CD14-positive monocyte (primary cell): ENCODE data around the gene RNF128. TPM values are rescaled to one million over a fixed set of nuclear protein-coding genes. Genes with fewer than 3 reads are reported as not detected.

Experiments
- DNase-seq, 3 donors: peaks; one replicate each; pipeline ENCODE4 v3.0.0-alpha.2; 2011 to 2022
- H2AFZ ChIP-seq: 2 replicates; pipeline ENCODE4 v1.6.0; 2012; ENCODE audit warnings: mild to moderate bottlenecking, low read depth, low read length, inconsistent platforms; ENCODE audit not compliant: insufficient read depth, poor library complexity, severe bottlenecking
- H3K27ac ChIP-seq, 2 donors: 1 replicate in 1 of 2; 2 replicates in 1 of 2; pipeline ENCODE4 v1.5.1; 2012 to 2013; ENCODE audit warnings: low read length in 2 of 2, control low read depth in 1 of 2, inconsistent platforms in 1 of 2, low read depth in 1 of 2, mild to moderate bottlenecking in 1 of 2
- H3K27me3 ChIP-seq, 2 donors: one replicate each; pipeline versions ENCODE4 v1.6.0 to v1.6.1; 2011 to 2013; ENCODE audit warnings: low read length in 2 of 2; ENCODE audit not compliant: control insufficient read depth in 2 of 2, insufficient read depth in 2 of 2
- H3K36me3 ChIP-seq, 2 donors: replicated peaks in 1 of 2; 1 replicate in 1 of 2; 2 replicates in 1 of 2; pipeline versions ENCODE4 v1.5.1 to v1.6.1; 2012 to 2013; ENCODE audit warnings: low read length in 2 of 2, control low read depth in 1 of 2, inconsistent platforms in 1 of 2, mild to moderate bottlenecking in 1 of 2; ENCODE audit not compliant: insufficient read depth in 2 of 2, control insufficient read depth in 1 of 2
- H3K4me1 ChIP-seq, 2 donors: 1 replicate in 1 of 2; 2 replicates in 1 of 2; pipeline versions ENCODE4 v1.5.1 to v1.6.1; 2012 to 2013; ENCODE audit warnings: low read length in 2 of 2, control low read depth in 1 of 2, inconsistent platforms in 1 of 2, mild to moderate bottlenecking in 1 of 2, moderate library complexity in 1 of 2; ENCODE audit not compliant: insufficient read depth in 2 of 2, control insufficient read depth in 1 of 2
- H3K4me2 ChIP-seq: replicated peaks from 2 replicates; pipeline ENCODE3; 2012; ENCODE audit warnings: low read length, moderate library complexity, mild to moderate bottlenecking; ENCODE audit not compliant: poor library complexity, severe bottlenecking; ENCODE audit errors: extremely low read depth
- H3K4me3 ChIP-seq, 3 experiments: fragments of 200-600 bp in 1 of 3; sonication (generic) in 1 of 3; replicated peaks in 1 of 3; 1 replicate in 2 of 3; 2 replicates in 1 of 3; pipeline ENCODE4 v1.5.1; 2011 to 2013; ENCODE audit warnings: low read length in 3 of 3, mild to moderate bottlenecking in 3 of 3, control low read depth in 2 of 3, low read depth in 2 of 3, inconsistent platforms in 1 of 3, moderate library complexity in 1 of 3
- H3K79me2 ChIP-seq: 2 replicates; pipeline ENCODE4 v1.6.0; 2012; ENCODE audit warnings: mild to moderate bottlenecking, control low read depth, inconsistent platforms, low read length, moderate library complexity; ENCODE audit not compliant: insufficient read depth
- H3K9ac ChIP-seq: 2 replicates; pipeline ENCODE4 v1.6.0; 2017; ENCODE audit warnings: low read length, mild to moderate bottlenecking; ENCODE audit not compliant: insufficient read depth, poor library complexity, severe bottlenecking
- H3K9me3 ChIP-seq, 2 donors: replicated peaks in 1 of 2; 1 replicate in 1 of 2; 2 replicates in 1 of 2; pipeline versions ENCODE4 v1.5.1 to v1.6.1; 2012 to 2013; ENCODE audit warnings: low read length in 2 of 2, control low read depth in 1 of 2; ENCODE audit not compliant: control insufficient read depth in 1 of 2, insufficient read depth in 1 of 2
- H4K20me1 ChIP-seq: 2 replicates; pipeline ENCODE4 v1.6.0; 2012; ENCODE audit warnings: mild to moderate bottlenecking, low read length, control low read depth, moderate library complexity; ENCODE audit not compliant: insufficient read depth
- H3K27ac Mint-ChIP-seq, 7 donors: one replicate each; pipeline ENCODE4 v1.8.0; 2020; ENCODE audit warnings: mild to moderate bottlenecking in 7 of 7, mixed read lengths in 7 of 7, moderate library complexity in 6 of 7, inconsistent platforms in 2 of 7
- H3K27me3 Mint-ChIP-seq, 3 donors: one replicate each; pipeline ENCODE4 v1.8.0; 2021 to 2022; ENCODE audit warnings: low read depth in 3 of 3, mild to moderate bottlenecking in 3 of 3, mixed read lengths in 3 of 3, moderate library complexity in 3 of 3, inconsistent platforms in 1 of 3
- H3K36me3 Mint-ChIP-seq, 2 donors: one replicate each; pipeline ENCODE4 v1.8.0; 2020; ENCODE audit warnings: mixed read lengths in 2 of 2, inconsistent platforms in 1 of 2, mild to moderate bottlenecking in 1 of 2
- H3K4me1 Mint-ChIP-seq: one replicate; pipeline ENCODE4 v1.8.0; 2020; ENCODE audit warnings: mild to moderate bottlenecking, mixed read lengths
- H3K4me3 Mint-ChIP-seq, 2 donors: one replicate each; pipeline ENCODE4 v1.8.0; 2020; ENCODE audit warnings: mild to moderate bottlenecking in 2 of 2, mixed read lengths in 2 of 2, moderate library complexity in 1 of 2
- H3K9me3 Mint-ChIP-seq, 7 donors: one replicate each; pipeline ENCODE4 v1.8.0; 2020 to 2022; ENCODE audit warnings: mixed read lengths in 7 of 7, mild to moderate bottlenecking in 6 of 7, moderate library complexity in 6 of 7, inconsistent platforms in 2 of 7
- CTCF ChIP-seq: fragments of 200-600 bp; IDR thresholded peaks from one replicate; pipeline ENCODE4 v1.8.0; 2022; ENCODE audit warnings: antibody characterized with exemption, mild to moderate bottlenecking
- WGBS: methylation state at CpG from one replicate; pipeline ENCODE4 v1.1.5; 2013; ENCODE audit warnings: missing lambda C conversion rate; ENCODE audit not compliant: insufficient coverage; 5-methylcytosine and 5-hydroxymethylcytosine counted together
- intact Hi-C, 2 donors: fragments of 100-400 bp; cut with micrococcal nuclease; formaldehyde crosslinking; loops; one replicate each; pipeline versions ENCODE4 v1.15.0 to v1.15.1; 2023
- polyA plus RNA-seq, 3 donors: library from polyadenylated mRNA; depleted of rRNA in 1 of 3; unstranded in 2 of 3; stranded (reverse) in 1 of 3; fragments of 300-500 nt in 2 of 3; fragments of >200 nt in 1 of 3; fragmentation: Illumina TruSeq in 2 of 3; gene quantifications; 1 replicate in 2 of 3; 2 replicates in 1 of 3; pipeline ENCODE4 v1.2.3, GENCODE V29; 2012 to 2021

The RNF128 gene
- polyA plus RNA-seq, 3 donors = not detected

GRCh38 chrX:106707771-106708454 is 18.6 kb upstream of the RNF128 start:
- Histone ChIP-seq H3K27ac (no peak overlapping the region), H2AFZ (no peak overlapping the region), H3K4me1 (no peaks in the 10 kb centered on the region), H3K4me3 (no peak overlapping the region), H4K20me1 (no peaks in the 10 kb centered on the region), H3K36me3 (no peaks in the 10 kb centered on the region), H3K9ac (no peak overlapping the region), H3K9me3 (no peaks in the 10 kb centered on the region), H3K27me3 (no peaks in the 10 kb centered on the region), H3K79me2 (no peaks in the 10 kb centered on the region), H3K4me2 (no peak overlapping the region)
- no peak overlapping the region for H3K4me3 Mint-ChIP-seq
- H3K27ac Mint-ChIP-seq = no peak overlapping the region
- H3K27me3 Mint-ChIP-seq = peaks cover 0 to 3% (median 0%) of the 10 kb centered on the region in 3 donors
- intact Hi-C loops = no loop called here
- peaks cover 0 to 2% (median 0%) of the 10 kb centered on the region in 7 donors for H3K9me3 Mint-ChIP-seq
- H3K36me3 Mint-ChIP-seq = no peaks in the 10 kb centered on the region
- no peaks in the 10 kb centered on the region for H3K4me1 Mint-ChIP-seq
- DNase-seq = no peak
- no CpG with 5 or more reads among the region's 3 CpGs for WGBS
- no peak for TF ChIP-seq CTCF

- no peak overlapping the region for H2AFZ ChIP-seq
- no peaks in the 10 kb centered on the region for H3K36me3 ChIP-seq
- Mint-ChIP-seq H3K9me3 (no peaks in the 10 kb centered on the region), H3K27me3 (peaks cover 0 to 4% (median 0%) of the 10 kb centered on the region in 3 donors), H3K4me1 (no peaks in the 10 kb centered on the region), H3K4me3 (no peak overlapping the region), H3K27ac (no peak overlapping the region), H3K36me3 (no peaks in the 10 kb centered on the region)
- H3K27me3 ChIP-seq = no peaks in the 10 kb centered on the region
- H3K9me3 ChIP-seq = no peaks in the 10 kb centered on the region
- H3K4me2 ChIP-seq = no peak overlapping the region
- intact Hi-C loops = no loop called here
- no peak overlapping the region for H3K4me3 ChIP-seq
- H3K27ac ChIP-seq = no peak overlapping the region
- no peaks in the 10 kb centered on the region for H3K4me1 ChIP-seq
- no peaks in the 10 kb centered on the region for H4K20me1 ChIP-seq
- no peak for TF ChIP-seq CTCF
- H3K79me2 ChIP-seq = no peaks in the 10 kb centered on the region
- DNase-seq = no peak
- no peak overlapping the region for H3K9ac ChIP-seq
Measured at GRCh38 chrX:106710771-106711170, 15.7 kb upstream of the RNF128 start.
